ENCODE results near the gene HCRTR1.

DNA sequence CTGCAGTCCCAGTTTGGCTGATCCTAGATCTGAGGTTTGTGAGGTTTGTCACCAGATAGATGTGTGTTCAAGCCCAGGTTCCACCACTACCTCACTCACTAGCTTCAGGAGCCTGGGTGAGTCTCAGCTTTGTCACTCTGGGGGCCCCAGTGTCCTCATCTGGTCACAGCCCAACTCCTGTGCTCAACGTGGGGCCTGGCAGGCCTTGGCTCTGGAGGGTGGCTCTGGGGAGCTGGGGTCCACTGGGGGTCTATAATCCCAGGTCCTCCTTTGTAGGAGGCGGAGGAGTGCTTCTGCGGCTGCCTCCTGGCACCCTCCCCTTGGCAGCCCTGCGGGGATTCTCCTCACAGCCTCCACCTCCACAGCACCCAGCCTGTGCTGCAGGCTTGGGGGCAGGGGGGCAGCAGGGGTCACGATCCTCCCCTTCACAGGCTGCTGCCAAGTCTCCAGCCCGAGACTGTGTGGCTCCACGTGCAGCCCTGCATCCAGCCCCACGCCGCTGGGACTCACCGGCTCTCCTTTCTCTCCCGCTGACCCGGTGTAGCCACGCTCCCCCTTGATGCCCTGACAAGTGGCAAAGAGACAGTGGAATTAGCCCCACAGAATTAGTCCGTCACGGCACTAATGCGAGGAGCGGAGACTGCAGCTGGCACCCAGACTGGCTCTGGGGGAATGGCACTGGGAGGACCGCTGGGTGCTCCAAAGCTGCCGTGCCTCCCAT, 49.7 kb downstream of the HCRTR1 start:
- TF ChIP-seq, protein P1, sequence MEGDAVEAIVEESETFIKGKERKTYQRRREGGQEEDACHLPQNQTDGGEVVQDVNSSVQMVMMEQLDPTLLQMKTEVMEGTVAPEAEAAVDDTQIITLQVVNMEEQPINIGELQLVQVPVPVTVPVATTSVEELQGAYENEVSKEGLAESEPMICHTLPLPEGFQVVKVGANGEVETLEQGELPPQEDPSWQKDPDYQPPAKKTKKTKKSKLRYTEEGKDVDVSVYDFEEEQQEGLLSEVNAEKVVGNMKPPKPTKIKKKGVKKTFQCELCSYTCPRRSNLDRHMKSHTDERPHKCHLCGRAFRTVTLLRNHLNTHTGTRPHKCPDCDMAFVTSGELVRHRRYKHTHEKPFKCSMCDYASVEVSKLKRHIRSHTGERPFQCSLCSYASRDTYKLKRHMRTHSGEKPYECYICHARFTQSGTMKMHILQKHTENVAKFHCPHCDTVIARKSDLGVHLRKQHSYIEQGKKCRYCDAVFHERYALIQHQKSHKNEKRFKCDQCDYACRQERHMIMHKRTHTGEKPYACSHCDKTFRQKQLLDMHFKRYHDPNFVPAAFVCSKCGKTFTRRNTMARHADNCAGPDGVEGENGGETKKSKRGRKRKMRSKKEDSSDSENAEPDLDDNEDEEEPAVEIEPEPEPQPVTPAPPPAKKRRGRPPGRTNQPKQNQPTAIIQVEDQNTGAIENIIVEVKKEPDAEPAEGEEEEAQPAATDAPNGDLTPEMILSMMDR (IDR thresholded peaks at IDR 0.05): no peak
- TF ChIP-seq POLR2AphosphoS5 (IDR thresholded peaks at IDR 0.05): no peak

All from breast epithelium (tissue), 3 donors.